Glomerular endothelial cell (primary cell): Measurements from ENCODE around the gene UBA3. TPM values are rescaled to one million over a fixed set of nuclear protein-coding genes. Genes with fewer than 3 reads are reported as not detected.

ENCODE experiments used
- DNase-seq: peaks from one replicate; pipeline ENCODE4 v3.0.0-alpha.2; 2011; ENCODE audit warnings: low read depth, low spot score; ENCODE audit errors: extremely low read depth
- total RNA-seq: library from RNA; depleted of rRNA; stranded (reverse); fragments of >200 nt; gene quantifications from 2 replicates; pipeline ENCODE4 v1.2.3, GENCODE V29; 2015

The UBA3 gene
- total RNA-seq, 1 donor from 2014 or later, result 51.7 TPM

- no peak for DNase-seq
These were observed 22.2 kb upstream of the UBA3 start for GRCh38 chr3:69102384-69102783.

- DNase-seq, result no peak
These were observed 19.4 kb upstream of the UBA3 start for GRCh38 chr3:69099576-69099975.

GRCh38 chr3:69097407-69098086, 17.4 kb upstream of the UBA3 start:
- DNase-seq, result no peak

GRCh38 chr3:69096299-69096698, 16.1 kb upstream of the UBA3 start:
- DNase-seq, result no peak

GRCh38 chr3:69095636-69096035, 15.5 kb upstream of the UBA3 start:
- no peak for DNase-seq

- DNase-seq, result no peak
These were observed 14.5 kb upstream of the UBA3 start for GRCh38 chr3:69094467-69095205.

GRCh38 chr3:69092030-69092516, 11.9 kb upstream of the UBA3 start:
- DNase-seq, result no peak

- no peak for DNase-seq
These were observed 11.3 kb upstream of the UBA3 start for GRCh38 chr3:69091389-69092029.

- DNase-seq, result no peak
These were observed 9.9 kb upstream of the UBA3 start for GRCh38 chr3:69090021-69090420.

- DNase-seq, result no peak
These were observed 7.9 kb upstream of the UBA3 start for GRCh38 chr3:69088063-69088462.

GRCh38 chr3:69087030-69087791, 7.0 kb upstream of the UBA3 start:
- no peak for DNase-seq

GRCh38 chr3:69085833-69086722, 5.9 kb upstream of the UBA3 start:
- DNase-seq, result peak; percentile 83

- no peak for DNase-seq
These were observed 5.1 kb upstream of the UBA3 start for GRCh38 chr3:69085168-69085832.

GRCh38 chr3:69084326-69085167, 4.4 kb upstream of the UBA3 start, which contains the start of gene ARL6IP5:
ARL6IP5 (plus strand) TSS chr3:69084937; CDS start chr3:69085048, 111 bp downstream.
- DNase-seq, result peak; percentile 63

- DNase-seq, result no peak
These were observed 2.6 kb upstream of the UBA3 start for GRCh38 chr3:69082805-69083204.

- DNase-seq, result no peak
These were observed 2.2 kb upstream of the UBA3 start for GRCh38 chr3:69082361-69082760.

GRCh38 chr3:69081583-69082262, 1.6 kb upstream of the UBA3 start:
- DNase-seq, result no peak
